Neutrophil (primary cell): ENCODE results near the gene PTTG2.

Experiments
- H3K27ac ChIP-seq: fragments of 200-600 bp; sonication (generic); 2 replicates; pipeline ENCODE4 v1.5.1; 2016; ENCODE audit warnings: mild to moderate bottlenecking, moderate library complexity
- H3K27me3 ChIP-seq: fragments of 200-600 bp; sonication (generic); 2 replicates; pipeline ENCODE4 v1.6.0; 2016; ENCODE audit warnings: mild to moderate bottlenecking
- H3K36me3 ChIP-seq: fragments of 200-600 bp; sonication (generic); 2 replicates; pipeline ENCODE4 v1.5.1; 2017
- H3K4me1 ChIP-seq, 2 experiments: fragments of 200-600 bp in 1 of 2; sonication (generic) in 1 of 2; 1 replicate in 1 of 2; 2 replicates in 1 of 2; pipeline versions ENCODE4 v1.5.1 to v1.6.1; 2013 to 2016; ENCODE audit warnings: low read depth in 1 of 2, low read length in 1 of 2, mild to moderate bottlenecking in 1 of 2, moderate library complexity in 1 of 2; ENCODE audit not compliant: control insufficient read depth in 1 of 2, insufficient read depth in 1 of 2
- H3K4me3 ChIP-seq, 2 experiments: fragments of 200-600 bp in 1 of 2; sonication (generic) in 1 of 2; 1 replicate in 1 of 2; 2 replicates in 1 of 2; pipeline ENCODE4 v1.5.1; 2013 to 2016; ENCODE audit warnings: low read depth in 1 of 2, low read length in 1 of 2, mild to moderate bottlenecking in 1 of 2, moderate library complexity in 1 of 2
- H3K9me3 ChIP-seq: fragments of 200-600 bp; sonication (generic); 2 replicates; pipeline ENCODE4 v1.5.1; 2016
- CTCF ChIP-seq: fragments of 200-600 bp; sonication (generic); IDR thresholded peaks from 2 replicates; pipeline ENCODE4 v1.5.1; 2016; ENCODE audit warnings: antibody characterized with exemption

PTTG2 gene

GRCh38 chr4:37976991-37977470 lies 16.8 kb downstream of the PTTG2 start:
- Histone ChIP-seq H3K4me3 (peak overlapping the region; percentile 78 to 79), H3K36me3 (no peaks in the 10 kb centered on the region), H3K27ac (peak overlapping the region; percentile 82), H3K27me3 (no peaks in the 10 kb centered on the region), H3K4me1 (peaks cover 18 to 22% of the 10 kb centered on the region in 2 experiments), H3K9me3 (no peaks in the 10 kb centered on the region)
- peak; percentile 24 for TF ChIP-seq CTCF

GRCh38 chr4:37977471-37978247 lies 17.5 kb downstream of the PTTG2 start:
- Histone ChIP-seq H3K27ac (peak overlapping the region; percentile 82), H3K4me1 (peaks cover 18 to 22% of the 10 kb centered on the region in 2 experiments), H3K4me3 (peak overlapping the region; percentile 78 to 79), H3K36me3 (no peaks in the 10 kb centered on the region), H3K9me3 (no peaks in the 10 kb centered on the region), H3K27me3 (no peaks in the 10 kb centered on the region)
- peak; percentile 64 for TF ChIP-seq CTCF

- Histone ChIP-seq H3K27ac (peak overlapping the region; percentile 82), H3K9me3 (no peaks in the 10 kb centered on the region), H3K4me1 (peaks cover 18 to 22% of the 10 kb centered on the region in 2 experiments), H3K27me3 (no peaks in the 10 kb centered on the region), H3K4me3 (peak overlapping the region; percentile 78 to 79), H3K36me3 (no peaks in the 10 kb centered on the region)
- no peak for TF ChIP-seq CTCF
Measured at GRCh38 chr4:37978248-37978924, 18.2 kb downstream of the PTTG2 start.

GRCh38 chr4:37980246-37980645 lies 20.0 kb downstream of the PTTG2 start:
- H3K36me3 ChIP-seq: no peaks in the 10 kb centered on the region
- H3K9me3 ChIP-seq: no peaks in the 10 kb centered on the region
- H3K27ac ChIP-seq: no peak overlapping the region
- peaks cover 18 to 22% of the 10 kb centered on the region in 2 experiments for H3K4me1 ChIP-seq
- no peak for TF ChIP-seq CTCF
- no peak overlapping the region for H3K4me3 ChIP-seq
- H3K27me3 ChIP-seq: no peaks in the 10 kb centered on the region

GRCh38 chr4:37981425-37981824 lies 21.2 kb downstream of the PTTG2 start:
- Histone ChIP-seq H3K36me3 (peaks cover 2% of the 10 kb centered on the region), H3K27me3 (no peaks in the 10 kb centered on the region), H3K9me3 (no peaks in the 10 kb centered on the region), H3K4me3 (no peak overlapping the region), H3K27ac (no peak overlapping the region), H3K4me1 (peaks cover 17 to 25% of the 10 kb centered on the region in 2 experiments)
- TF ChIP-seq CTCF: no peak
